ENCODE data around the gene SIX2.
"Not testable (repeated sequence)": the region's sequence is repeated elsewhere in the genome, so short reads cannot be mapped to it uniquely, and the experiment has no call there.

The SIX2 gene

DNA sequence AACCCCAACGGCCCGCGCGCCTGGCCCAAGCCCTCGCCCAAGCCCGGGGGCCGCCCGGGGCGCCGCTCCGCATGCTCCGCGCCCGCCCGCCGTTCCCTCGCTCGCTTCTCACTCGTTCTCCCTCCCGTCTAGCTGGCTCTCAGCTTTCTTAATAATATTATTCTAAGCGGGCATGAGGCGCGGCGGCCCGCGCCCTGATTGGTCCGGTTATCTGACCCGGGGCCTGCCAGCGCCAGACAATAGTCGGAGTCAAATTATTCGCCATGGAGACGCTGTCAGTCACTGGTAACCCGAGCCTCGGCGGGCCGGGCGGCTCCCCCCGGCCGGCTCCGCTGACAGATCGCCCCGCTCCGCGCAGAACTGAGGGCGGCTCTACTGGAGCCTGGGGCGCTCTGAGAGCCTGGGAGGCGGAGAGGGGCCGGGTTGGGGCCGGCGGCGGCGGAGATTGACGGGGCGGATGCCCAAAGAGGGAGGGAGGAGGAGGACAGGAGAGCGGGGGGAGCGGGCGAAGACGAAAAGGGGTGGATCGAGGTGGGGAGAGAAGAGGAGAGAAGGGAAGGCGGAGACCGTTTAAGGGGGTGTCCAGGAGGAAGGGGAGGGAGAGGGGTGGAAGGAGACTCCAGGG lies at the start of gene SIX2:
SIX2 (minus strand) TSS at position 150 of the 625 bp plus-strand sequence. CDS start 342 bp downstream, outside the sequence.
- Mint-ChIP-seq H3K9me3 (no peaks in the 10 kb centered on the region), H3K4me1 (peaks cover 52% of the 10 kb centered on the region), H3K36me3 (no peaks in the 10 kb centered on the region), H3K27ac (no peak within 1 kb of the TSS), H3K27me3 (peaks cover 91% of the 10 kb centered on the region), H3K4me3 (peak within 1 kb of the TSS; percentile 81)
- ATAC-seq, result no peak

DNA sequence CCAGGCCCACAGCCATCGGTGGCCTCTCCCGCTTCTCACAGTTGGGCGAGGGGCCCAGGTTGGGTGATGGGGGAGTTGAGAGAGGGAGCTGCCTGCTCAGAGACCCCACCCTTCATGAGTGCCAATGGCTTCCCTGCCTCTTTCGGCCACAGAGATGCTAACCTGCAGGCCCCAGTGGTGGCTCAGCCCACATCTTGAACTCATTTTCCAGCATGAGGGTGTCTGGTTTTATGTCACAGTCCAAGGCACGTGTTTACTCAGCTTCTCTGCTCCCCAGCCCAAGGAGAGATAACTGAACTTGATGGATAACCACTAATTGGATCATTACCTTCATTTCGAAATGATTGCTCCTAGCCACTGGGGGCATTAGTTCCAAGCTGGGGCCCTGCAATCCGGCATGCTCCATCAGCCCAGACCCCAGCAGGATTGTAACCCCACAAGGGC lies 45.9 kb upstream of the SIX2 start:
- Mint-ChIP-seq H3K27me3 (peaks cover 19% of the 10 kb centered on the region), H3K27ac (no peak overlapping the region), H3K36me3 (no peaks in the 10 kb centered on the region), H3K9me3 (peaks cover 3% of the 10 kb centered on the region), H3K4me1 (no peaks in the 10 kb centered on the region), H3K4me3 (no peak overlapping the region)
- ATAC-seq, result no peak

DNA sequence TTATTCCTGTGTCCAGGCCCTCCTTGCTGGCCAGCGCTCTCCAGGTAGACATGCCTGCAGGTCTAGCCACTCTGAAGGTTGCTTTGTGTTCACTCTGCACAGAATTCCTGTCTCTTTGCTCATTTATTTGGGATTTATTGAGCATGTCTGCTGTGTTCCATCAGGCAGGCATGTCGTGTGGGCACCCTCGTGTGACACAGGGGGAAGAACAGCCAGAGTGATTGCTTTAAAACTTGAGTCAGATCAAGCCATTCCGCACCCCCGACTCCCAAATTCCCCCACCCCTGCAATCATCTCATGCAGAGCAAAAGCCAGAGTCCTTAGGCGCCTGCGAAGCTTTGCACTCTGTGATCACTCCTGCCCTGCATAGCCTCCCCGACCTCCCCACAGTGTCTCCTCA lies 44.7 kb upstream of the SIX2 start:
- no peak for ATAC-seq

DNA sequence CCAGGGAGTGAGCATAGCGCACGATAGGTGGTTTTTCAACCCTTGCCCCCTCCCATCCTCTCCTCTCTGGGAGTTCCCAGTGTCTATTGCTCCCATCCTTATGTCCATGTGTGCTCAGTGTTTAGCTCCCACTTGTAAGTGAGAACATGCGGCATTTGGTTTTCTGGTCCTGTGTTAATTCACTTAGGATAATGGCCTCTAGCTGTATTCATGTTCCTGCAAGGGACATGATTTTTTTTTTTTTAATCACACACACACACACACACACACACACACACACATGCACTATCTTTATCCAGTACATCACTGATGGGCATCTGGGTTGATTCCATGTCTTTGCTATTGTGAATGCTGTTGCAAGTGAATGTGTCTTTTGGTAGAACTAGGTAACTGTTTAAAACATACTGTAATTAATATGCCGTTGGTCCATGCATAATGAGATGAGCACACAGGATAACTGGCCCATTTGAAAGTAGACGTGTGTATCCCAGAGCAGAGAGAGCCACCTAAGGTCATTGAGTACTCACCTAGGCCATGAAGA lies 43.2 kb upstream of the SIX2 start:
- H3K36me3 Mint-ChIP-seq, result no peaks in the 10 kb centered on the region
- ATAC-seq, result no peak
- no peak overlapping the region for H3K27ac Mint-ChIP-seq
- H3K4me3 Mint-ChIP-seq, result no peak overlapping the region
- H3K27me3 Mint-ChIP-seq, result peaks cover 19% of the 10 kb centered on the region
- H3K4me1 Mint-ChIP-seq, result no peaks in the 10 kb centered on the region
- peaks cover 3% of the 10 kb centered on the region for H3K9me3 Mint-ChIP-seq

More for the DNA sequence above, 44.7 kb upstream of the SIX2 start:
- Mint-ChIP-seq H3K4me1 (no peaks in the 10 kb centered on the region), H3K9me3 (peaks cover 3% of the 10 kb centered on the region), H3K27me3 (peaks cover 19% of the 10 kb centered on the region), H3K27ac (no peak overlapping the region), H3K36me3 (no peaks in the 10 kb centered on the region), H3K4me3 (no peak overlapping the region)

DNA sequence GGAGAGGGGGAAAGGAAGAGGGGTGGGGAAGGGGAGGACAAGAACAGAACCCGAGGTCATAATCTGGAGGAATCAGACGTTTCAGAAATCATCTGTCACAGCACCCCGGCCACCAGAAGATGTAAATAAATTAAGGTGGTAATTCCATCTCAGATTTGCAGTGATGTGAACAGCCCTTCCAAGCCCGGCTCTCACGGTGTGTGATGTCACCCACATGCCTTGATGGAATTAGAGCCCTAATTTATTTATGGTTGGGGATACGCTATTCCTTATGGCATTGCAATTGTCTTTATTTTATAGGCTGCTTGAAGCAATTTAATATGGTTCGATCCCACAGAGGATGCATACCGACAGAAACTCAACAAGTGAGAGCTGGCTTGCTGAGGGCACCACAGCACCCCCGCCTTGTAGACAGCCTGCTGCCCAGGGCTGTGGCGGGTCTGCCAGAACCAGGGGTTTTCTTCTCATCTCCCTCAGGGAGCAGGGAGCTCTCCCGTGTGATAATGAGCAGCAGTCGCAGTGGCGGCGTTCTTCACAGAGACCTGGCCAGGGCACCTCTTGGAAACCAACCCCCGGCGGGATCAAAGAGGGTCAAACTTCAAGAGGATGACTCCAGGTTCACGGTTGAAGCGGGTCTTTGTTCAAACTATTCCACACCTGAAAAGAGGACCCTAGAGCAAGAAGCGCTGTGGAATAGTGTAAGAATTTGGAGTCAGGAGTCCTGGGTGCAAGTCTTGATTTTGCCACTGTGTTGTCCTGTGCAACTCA lies 40.5 kb upstream of the SIX2 start:
- peaks cover 28% of the 10 kb centered on the region for H3K27me3 Mint-ChIP-seq
- no peaks in the 10 kb centered on the region for H3K4me1 Mint-ChIP-seq
- H3K9me3 Mint-ChIP-seq, result no peaks in the 10 kb centered on the region
- ATAC-seq, result no peak
- H3K36me3 Mint-ChIP-seq, result no peaks in the 10 kb centered on the region
- no peak overlapping the region for H3K4me3 Mint-ChIP-seq
- no peak overlapping the region for H3K27ac Mint-ChIP-seq

DNA sequence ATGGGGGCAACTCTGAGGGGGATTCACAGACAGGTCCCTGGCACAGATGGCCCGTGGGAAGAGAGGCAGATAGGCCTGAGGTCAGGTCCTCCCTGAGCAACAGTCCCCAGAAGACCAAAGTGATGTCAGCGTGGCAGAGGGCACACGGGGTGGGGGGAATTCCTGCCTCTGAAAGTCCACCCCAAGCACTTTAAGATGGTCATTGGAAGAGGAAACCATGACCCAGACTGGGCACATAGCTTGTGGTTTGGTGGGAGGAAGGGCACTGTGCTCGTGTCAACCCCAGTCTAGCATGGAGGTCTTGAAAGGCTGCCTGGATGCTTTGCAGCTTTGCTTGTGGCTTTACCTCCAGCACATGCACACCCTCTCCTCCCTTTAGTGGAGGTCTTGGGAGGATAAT lies 38.0 kb upstream of the SIX2 start:
- Mint-ChIP-seq H3K27me3 (peaks cover 24% of the 10 kb centered on the region), H3K9me3 (no peaks in the 10 kb centered on the region), H3K4me1 (no peaks in the 10 kb centered on the region), H3K4me3 (no peak overlapping the region), H3K36me3 (no peaks in the 10 kb centered on the region), H3K27ac (no peak overlapping the region)
- no peak for ATAC-seq

DNA sequence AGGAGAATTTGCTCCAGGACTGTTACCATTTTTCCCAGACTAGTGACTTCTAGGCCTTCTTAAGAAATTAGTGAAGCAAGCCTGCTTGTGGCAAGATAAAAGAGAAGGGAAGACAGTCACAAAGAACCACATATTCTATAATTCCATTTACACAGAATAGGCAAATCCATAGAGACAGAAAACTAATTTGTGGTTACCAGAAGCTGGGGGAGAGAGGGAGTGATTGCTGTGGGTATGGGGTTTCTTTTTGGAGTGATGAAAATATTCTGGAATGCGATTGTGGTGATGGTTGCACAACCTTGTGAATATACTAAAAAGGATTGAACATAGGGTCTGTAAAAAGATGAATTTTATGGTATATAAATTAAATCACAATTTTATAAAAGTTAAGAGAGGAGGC lies 37.5 kb upstream of the SIX2 start:
- no peak overlapping the region for H3K27ac Mint-ChIP-seq
- no peaks in the 10 kb centered on the region for H3K9me3 Mint-ChIP-seq
- ATAC-seq, result no peak
- no peaks in the 10 kb centered on the region for H3K36me3 Mint-ChIP-seq
- H3K4me1 Mint-ChIP-seq, result no peaks in the 10 kb centered on the region
- H3K27me3 Mint-ChIP-seq, result peaks cover 24% of the 10 kb centered on the region
- no peak overlapping the region for H3K4me3 Mint-ChIP-seq

DNA sequence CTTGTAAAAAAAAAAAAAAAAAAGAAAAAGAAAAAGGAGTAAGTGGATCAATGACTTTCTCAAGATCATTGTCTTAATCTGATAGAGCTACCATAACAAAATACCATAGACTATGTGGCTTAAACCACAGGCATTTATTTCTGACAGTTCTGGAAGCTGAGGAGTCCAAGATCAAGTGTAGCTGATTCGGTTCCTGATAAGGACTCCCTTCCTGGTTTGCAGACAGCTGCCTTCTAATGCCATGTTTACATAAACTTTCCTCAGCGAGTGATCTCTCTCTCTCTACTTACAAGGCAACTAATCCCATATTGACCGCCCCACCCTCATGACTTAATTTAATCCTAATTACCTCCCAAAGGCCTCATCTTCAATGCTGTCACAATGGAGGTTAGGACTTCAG lies 36.5 kb upstream of the SIX2 start:
- no peak overlapping the region for H3K4me3 Mint-ChIP-seq
- H3K27me3 Mint-ChIP-seq, result peaks cover 24% of the 10 kb centered on the region
- no peaks in the 10 kb centered on the region for H3K9me3 Mint-ChIP-seq
- H3K4me1 Mint-ChIP-seq, result no peaks in the 10 kb centered on the region
- no peak for ATAC-seq
- no peaks in the 10 kb centered on the region for H3K36me3 Mint-ChIP-seq
- H3K27ac Mint-ChIP-seq, result no peak overlapping the region

DNA sequence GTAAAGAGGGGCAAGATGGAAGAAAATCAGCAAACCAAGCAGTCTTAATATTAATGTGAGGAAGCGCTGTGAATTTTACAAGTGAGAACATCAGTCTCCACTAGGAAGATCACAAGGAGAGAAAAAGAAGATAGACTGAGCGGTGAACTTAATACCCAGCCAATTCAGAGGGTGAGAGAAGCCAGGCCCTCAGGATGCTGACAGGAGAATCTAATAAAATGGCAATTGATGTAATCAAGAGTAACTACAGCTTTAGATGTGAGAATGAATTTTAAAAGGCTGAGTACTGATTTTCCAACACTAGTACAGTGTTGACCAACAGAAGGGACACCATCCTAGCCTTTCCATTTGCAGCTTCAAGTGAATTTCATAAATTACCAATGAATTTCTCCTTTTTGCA lies 35.7 kb upstream of the SIX2 start:
- ATAC-seq, result no peak
- Mint-ChIP-seq H3K4me3 (no peak overlapping the region), H3K4me1 (no peaks in the 10 kb centered on the region), H3K36me3 (no peaks in the 10 kb centered on the region), H3K9me3 (no peaks in the 10 kb centered on the region), H3K27me3 (peaks cover 24% of the 10 kb centered on the region), H3K27ac (no peak overlapping the region)

DNA sequence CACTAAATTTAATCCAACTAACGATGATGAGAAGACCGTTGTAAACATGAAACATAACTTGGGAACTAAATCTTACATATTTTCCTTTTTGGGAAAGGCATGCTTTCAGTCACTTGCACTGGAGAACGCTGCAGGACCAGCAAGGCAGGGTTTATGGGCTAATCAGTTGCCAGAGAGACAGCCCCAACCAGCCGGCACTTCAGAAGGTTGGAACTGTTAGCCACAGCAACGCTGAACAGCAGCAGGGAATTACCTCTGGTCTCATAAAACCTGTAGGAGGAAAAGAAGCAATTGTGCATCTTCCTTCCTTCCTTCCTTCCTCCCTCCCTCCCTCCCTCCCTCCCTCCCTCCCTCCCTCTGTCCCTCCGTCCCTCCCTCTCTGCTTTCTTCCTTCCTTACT lies 33.9 kb upstream of the SIX2 start:
- no peak overlapping the region for H3K4me3 Mint-ChIP-seq
- no peak for ATAC-seq
- H3K9me3 Mint-ChIP-seq, result no peaks in the 10 kb centered on the region
- H3K27me3 Mint-ChIP-seq, result peaks cover 24% of the 10 kb centered on the region
- no peaks in the 10 kb centered on the region for H3K4me1 Mint-ChIP-seq
- H3K36me3 Mint-ChIP-seq, result no peaks in the 10 kb centered on the region
- no peak overlapping the region for H3K27ac Mint-ChIP-seq

DNA sequence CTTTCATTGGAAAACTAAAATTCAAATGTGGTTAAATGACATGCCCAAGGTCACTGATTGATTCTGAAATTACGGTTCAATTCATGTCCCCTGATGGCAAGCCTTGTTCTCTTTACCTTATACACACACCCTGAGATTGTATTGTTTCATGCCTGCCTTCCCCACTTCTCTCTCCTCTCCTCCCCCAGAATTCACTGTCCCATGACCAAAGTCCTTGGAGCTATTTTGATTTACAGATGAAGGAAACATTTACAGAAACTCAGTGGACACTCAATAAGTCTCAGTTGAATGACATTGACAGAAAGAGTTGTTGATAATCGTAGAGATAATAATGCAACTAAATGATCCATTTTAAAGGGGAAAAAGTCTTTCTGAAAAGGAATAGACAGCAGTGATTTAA lies 33.1 kb upstream of the SIX2 start:
- H3K4me1 Mint-ChIP-seq, result no peaks in the 10 kb centered on the region
- ATAC-seq, result no peak
- H3K36me3 Mint-ChIP-seq, result no peaks in the 10 kb centered on the region
- peaks cover 24% of the 10 kb centered on the region for H3K27me3 Mint-ChIP-seq
- no peaks in the 10 kb centered on the region for H3K9me3 Mint-ChIP-seq
- H3K27ac Mint-ChIP-seq, result no peak overlapping the region
- H3K4me3 Mint-ChIP-seq, result no peak overlapping the region

DNA sequence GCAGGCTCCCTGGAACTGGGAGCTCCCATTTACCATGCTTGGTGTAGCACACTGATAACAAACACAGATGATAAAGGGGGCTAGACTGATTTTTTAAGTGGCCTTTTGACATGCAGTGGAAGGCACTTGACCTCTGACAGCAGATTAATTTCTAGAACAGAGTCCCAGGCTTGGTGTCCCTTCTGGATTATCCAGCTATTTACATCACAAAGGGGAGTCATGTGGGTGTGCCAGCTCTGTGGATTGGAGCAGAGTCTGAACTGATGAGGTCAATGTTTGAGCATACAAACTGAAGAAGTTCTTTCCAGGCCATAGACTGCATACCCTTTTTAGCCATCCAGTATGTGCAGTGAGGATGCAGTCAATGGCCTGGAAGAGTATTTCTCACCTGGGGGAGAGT lies 31.5 kb upstream of the SIX2 start:
- Mint-ChIP-seq H3K27ac (no peak overlapping the region), H3K4me3 (no peak overlapping the region), H3K4me1 (no peaks in the 10 kb centered on the region), H3K9me3 (no peaks in the 10 kb centered on the region), H3K27me3 (peaks cover 13% of the 10 kb centered on the region), H3K36me3 (no peaks in the 10 kb centered on the region)
- ATAC-seq, result no peak

DNA sequence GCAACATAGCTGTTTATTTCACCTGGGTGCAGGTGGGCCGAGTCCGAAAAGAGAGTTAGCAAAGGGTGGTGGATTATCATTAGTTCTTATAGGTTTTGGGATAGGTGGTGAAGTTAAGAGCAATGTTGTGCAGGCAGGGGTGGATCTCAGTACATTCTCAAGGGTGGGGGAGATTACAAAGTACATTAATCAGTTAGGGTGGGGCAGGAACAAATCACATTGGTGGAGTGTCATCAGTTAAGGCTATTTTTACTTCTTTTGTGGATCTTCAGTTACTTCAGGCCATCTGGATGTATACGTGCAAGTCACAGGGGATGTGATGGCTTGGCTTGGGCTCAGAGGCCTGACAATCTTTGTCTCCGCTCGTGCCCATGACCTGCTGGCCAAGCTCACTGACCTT lies 30.6 kb upstream of the SIX2 start:
- not testable (repeated sequence) for H3K27ac Mint-ChIP-seq, H3K4me1 Mint-ChIP-seq, H3K4me3 Mint-ChIP-seq, ATAC-seq, H3K9me3 Mint-ChIP-seq, H3K36me3 Mint-ChIP-seq
- peaks cover 13% of the 10 kb centered on the region for H3K27me3 Mint-ChIP-seq

DNA sequence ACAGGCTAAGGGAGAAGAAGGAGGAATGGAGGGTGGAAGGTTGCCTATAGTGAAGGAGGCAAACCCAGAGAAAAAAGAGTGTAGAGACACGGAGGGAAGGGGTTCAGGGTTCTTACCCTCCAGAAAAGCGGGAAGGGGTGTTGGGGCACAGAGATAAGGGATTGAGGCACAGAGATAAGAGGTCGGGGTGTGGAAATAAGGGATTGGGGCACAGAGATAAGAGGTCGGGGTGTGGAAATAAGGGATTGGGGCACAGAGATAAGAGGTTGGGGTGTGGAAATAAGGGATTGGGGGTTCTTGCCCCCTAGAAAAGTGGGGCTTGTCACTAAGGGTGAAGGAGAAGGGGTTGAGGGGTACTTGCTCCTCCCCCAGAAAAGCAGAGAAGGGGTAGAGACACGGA lies 29.6 kb upstream of the SIX2 start:
- not testable (repeated sequence) for H3K27ac Mint-ChIP-seq, ATAC-seq, H3K36me3 Mint-ChIP-seq, H3K4me1 Mint-ChIP-seq, H3K4me3 Mint-ChIP-seq, H3K9me3 Mint-ChIP-seq
- peaks cover 13% of the 10 kb centered on the region for H3K27me3 Mint-ChIP-seq

DNA sequence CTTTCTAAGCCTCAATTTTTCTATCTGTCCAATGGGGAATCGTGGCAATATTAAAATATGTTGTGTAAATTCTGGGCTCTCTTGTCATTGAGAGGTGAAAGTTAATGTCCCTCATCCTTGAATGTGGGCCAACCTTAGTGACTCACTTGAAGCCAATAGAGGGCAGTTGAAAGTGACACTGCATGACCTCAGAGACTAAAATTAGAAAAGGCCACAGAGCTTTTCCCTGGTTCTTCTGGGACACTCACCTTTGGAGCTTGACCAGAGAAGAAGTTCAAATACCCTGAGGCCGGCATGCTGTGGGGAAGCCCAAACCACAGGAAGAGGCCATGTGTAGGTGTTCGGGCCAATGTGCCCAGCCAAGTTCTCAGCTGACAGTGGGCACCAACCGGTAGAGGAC lies 24.1 kb upstream of the SIX2 start:
- no peak overlapping the region for H3K4me3 Mint-ChIP-seq
- H3K9me3 Mint-ChIP-seq, result no peaks in the 10 kb centered on the region
- no peaks in the 10 kb centered on the region for H3K4me1 Mint-ChIP-seq
- ATAC-seq, result no peak
- no peak overlapping the region for H3K27ac Mint-ChIP-seq
- no peaks in the 10 kb centered on the region for H3K36me3 Mint-ChIP-seq
- peaks cover 29% of the 10 kb centered on the region for H3K27me3 Mint-ChIP-seq

DNA sequence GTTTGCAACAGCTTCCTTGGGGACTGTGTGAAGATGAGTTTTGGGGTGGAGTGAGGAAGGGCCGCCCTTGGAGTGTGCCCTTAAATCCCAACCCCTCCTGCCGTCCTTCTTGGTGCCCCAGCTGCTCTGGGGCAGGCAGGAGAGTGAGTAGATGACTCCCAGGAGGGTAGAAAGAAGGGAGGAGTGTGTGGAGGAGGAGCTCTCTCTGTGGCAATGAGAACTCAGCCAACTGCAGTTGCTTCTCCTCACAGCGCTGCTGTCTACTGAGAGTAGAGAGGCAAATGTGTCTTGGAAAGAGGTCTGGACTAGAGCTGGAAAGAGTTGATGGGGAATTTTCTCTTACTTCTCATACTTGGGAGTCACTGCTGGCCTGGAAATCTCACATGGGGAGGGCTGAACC lies 21.8 kb upstream of the SIX2 start:
- ATAC-seq, result no peak
- Mint-ChIP-seq H3K27me3 (peaks cover 33% of the 10 kb centered on the region), H3K27ac (no peak overlapping the region), H3K4me3 (no peak overlapping the region), H3K36me3 (no peaks in the 10 kb centered on the region), H3K9me3 (no peaks in the 10 kb centered on the region), H3K4me1 (no peaks in the 10 kb centered on the region)
